GM12873 (cell line): ENCODE results near the gene ZNF239.

Experiments
- TF ChIP-seq, protein P1 (sequence below): IDR thresholded peaks from 2 replicates; pipeline ENCODE4 v1.5.1; 2012; ENCODE audit warnings: low read depth, mild to moderate bottlenecking, moderate library complexity, low read length, control low read depth; ENCODE audit not compliant: insufficient read depth; ENCODE audit errors: missing control alignments

Gene ZNF239

DNA sequence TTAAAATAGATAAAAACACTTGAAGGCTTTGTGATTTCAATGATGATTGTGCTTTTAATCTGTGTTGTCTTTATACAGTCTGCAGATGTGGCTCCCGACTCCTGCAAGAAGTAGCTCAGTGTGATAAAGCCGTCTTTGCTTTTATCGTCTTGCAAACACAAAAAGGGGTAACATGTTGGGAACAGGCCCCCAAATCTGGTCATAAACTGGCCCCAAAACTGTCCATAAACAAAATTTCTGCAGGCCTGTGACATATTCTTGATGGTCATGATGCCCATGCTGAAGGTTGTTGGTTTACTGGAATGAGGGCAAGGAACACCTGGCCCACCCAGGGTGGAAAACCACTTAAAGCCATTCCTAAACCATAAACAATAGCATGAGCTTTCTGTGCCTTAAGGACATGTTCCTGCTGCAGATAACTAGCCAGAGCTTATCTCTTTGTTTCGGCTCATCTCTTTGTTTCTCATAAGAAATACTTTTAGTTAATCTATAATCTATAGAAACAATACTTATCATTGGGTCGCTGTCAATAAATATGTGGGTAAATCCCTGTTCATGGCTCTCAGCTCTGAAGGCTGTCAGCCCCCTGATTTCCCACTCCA is 17.0 kb upstream of the ZNF239 start:
- TF ChIP-seq, protein P1, sequence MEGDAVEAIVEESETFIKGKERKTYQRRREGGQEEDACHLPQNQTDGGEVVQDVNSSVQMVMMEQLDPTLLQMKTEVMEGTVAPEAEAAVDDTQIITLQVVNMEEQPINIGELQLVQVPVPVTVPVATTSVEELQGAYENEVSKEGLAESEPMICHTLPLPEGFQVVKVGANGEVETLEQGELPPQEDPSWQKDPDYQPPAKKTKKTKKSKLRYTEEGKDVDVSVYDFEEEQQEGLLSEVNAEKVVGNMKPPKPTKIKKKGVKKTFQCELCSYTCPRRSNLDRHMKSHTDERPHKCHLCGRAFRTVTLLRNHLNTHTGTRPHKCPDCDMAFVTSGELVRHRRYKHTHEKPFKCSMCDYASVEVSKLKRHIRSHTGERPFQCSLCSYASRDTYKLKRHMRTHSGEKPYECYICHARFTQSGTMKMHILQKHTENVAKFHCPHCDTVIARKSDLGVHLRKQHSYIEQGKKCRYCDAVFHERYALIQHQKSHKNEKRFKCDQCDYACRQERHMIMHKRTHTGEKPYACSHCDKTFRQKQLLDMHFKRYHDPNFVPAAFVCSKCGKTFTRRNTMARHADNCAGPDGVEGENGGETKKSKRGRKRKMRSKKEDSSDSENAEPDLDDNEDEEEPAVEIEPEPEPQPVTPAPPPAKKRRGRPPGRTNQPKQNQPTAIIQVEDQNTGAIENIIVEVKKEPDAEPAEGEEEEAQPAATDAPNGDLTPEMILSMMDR = no peak

DNA sequence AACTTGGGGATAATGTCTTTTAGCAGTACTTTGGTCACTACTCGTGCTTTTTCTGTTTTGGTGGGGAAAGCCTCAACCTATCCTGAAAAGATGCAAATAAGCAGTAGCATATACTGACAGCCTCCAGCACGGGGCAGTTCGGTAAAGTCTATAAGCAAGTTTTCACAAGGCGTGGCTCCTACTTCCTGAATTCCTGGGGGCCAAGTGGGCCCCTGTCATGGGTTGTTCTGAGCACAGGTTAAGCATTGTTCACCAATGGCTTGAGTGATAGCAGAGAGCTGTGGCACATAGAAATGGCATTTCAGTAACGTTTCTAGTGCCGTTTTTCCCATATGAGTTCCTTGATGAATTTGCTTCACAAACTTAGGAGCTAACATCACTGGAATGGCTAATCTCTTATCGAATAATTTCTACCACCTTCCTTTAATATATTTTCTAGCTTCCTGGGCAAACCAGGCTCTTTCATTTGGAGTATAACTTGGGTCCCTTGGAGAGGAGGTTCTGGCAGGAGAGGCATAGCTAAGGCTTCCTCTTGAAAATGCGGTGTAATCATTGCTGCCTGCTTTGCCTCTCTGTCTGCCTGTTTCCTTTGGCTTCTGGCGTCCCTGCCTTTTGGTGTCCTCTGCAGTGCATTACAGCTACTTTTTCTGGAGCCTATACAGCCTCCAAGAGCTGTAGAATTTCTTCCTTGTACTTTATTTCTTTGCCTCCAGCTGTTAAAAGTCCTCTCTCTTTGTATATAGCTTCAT is 11.7 kb upstream of the ZNF239 start:
- TF ChIP-seq, protein P1 = no peak

DNA sequence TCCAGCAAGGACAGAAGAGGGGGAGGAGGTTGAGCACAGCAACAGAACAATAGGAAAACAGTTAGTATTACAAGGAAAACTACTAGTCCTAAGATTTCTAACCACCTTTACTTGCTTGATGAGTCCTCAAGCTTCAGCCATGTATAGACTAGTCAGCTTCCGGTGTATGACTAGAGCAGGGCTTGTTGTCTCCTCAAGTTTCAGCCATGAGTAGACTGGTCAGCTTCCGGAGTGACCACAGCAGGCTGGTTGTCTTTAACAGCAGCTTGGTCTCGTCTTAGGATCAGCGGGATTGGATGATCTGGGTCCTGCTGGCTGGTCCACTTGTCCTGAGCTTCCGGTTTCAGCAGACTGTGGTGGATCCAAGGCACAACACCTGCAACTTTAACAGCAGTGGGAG is 10.6 kb upstream of the ZNF239 start:
- TF ChIP-seq, protein P1 = no peak

DNA sequence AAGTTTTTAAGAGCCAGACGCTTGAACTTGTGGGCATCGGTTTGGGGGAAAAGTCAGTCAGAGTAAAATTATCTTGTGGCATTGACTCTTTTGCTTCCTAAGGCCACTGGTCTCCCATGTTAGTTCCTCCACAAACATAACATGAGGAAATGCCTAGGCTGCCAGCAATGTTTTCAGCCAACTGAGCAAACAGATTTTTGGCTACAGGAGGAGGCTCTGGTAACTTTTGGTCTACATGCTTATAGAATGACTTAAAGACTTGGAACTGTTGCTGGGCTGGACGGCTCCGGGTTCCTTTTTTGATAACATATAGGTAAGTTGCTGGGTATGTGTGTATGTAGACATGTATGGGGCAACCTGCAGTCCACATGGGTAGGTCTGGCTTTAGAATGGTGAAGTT is 9.6 kb upstream of the ZNF239 start:
- TF ChIP-seq, protein P1 = no peak

DNA sequence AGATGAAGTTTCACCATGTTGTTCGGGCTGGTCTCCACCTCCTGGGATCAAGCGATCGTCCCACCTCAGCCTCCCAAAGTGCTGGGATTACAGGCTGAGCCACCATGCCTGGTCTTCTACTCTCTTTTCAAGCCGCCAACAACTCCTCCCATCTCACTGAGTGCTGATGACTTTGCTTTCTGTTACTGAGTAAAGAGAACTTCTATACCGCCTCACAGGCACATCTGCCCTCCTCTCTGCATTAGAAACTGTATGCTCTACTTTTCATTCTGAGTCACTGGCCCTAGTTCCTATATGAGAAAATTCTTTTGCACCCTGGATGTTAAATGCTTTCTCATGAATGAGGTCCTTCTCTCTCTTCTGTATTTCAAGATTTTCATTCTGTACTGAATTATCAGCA is 2.2 kb upstream of the ZNF239 start:
- TF ChIP-seq, protein P1 = no peak

DNA sequence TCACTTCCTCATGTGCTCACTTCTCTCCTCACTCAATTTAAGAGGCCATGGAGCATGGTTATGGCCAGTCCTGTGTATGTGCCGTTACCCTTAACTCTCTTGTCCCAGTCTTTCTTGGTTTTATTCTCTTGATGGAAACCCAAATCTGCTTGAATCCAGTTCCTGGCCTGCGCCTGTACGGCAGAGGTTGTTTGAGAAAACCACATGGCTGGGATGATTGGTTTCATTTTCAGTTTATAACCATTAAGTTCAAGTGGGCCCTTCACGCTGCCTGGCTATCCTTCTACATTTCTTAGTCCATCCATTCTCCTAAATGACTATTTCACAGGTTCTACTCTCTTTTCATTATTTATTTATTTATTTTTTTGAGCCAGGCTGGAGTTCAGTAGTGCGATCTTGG is 1.6 kb upstream of the ZNF239 start:
- TF ChIP-seq, protein P1 = no peak

DNA sequence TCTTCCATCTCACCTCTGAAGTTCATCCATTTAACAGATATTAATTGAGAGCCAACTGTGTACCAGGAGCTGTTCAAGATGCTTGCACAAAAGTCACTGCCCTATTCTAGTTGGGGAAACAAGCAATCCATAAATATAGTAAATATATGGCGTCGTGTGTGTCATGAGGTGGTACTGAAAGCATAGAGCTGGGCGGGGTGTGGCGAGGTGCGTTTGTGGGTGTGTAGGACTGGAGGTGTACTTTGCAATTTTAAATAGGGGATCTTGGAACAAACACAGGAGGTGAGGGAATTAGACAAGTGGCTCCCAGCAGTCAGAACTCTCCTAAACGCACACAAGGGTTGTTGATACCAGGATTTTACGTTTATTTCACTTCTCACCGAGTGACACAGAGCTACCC is 490 bp upstream of the ZNF239 start:
- TF ChIP-seq, protein P1 = no peak
